BJ (cell line): ENCODE results near the gene CNDP2. TPM values are rescaled to one million over a fixed set of nuclear protein-coding genes. Genes with fewer than 3 reads are reported as not detected.

Experiments used
- CTCF ChIA-PET: fragments of 350-600 bp; formaldehyde crosslinking; extraction: SDS; loops from one replicate; lab custom pipeline; 2021; ENCODE audit warnings: antibody characterized with exemption, inconsistent platforms; lab: Yijun Ruan, JAX
- POLR2A ChIA-PET: fragments of 300-600 bp; sonication (Branson Sonifier 250); formaldehyde crosslinking; extraction: SDS; loops from one replicate; lab custom pipeline; 2021; ENCODE audit warnings: antibody characterized with exemption; lab: Charles Lee
- DNase-seq: peaks from one replicate; pipeline ENCODE4 v3.0.0-alpha.2; 2011; ENCODE audit warnings: low read depth
- H3K27me3 ChIP-seq: 2 replicates; pipeline ENCODE4 v1.6.0; 2011; ENCODE audit warnings: low read length; ENCODE audit not compliant: control insufficient read depth, insufficient read depth
- H3K36me3 ChIP-seq: 2 replicates; pipeline ENCODE4 v1.5.1; 2011; ENCODE audit warnings: low read length; ENCODE audit not compliant: control insufficient read depth, insufficient read depth
- H3K4me3 ChIP-seq: 2 replicates; pipeline ENCODE4 v1.5.1; 2011; ENCODE audit warnings: low read depth, mild to moderate bottlenecking, control low read depth, low read length
- CTCF ChIP-seq: IDR thresholded peaks from 2 replicates; pipeline ENCODE4 v1.5.1; 2011; ENCODE audit warnings: low read depth, mild to moderate bottlenecking, control low read depth, inconsistent platforms, low read length, moderate library complexity; ENCODE audit not compliant: insufficient read depth
- polyA plus RNA-seq: library from polyadenylated mRNA; depleted of rRNA; stranded (reverse); fragments of >200 nt; gene quantifications from 2 replicates; pipeline ENCODE4 v1.2.3, GENCODE V29; 2011

Gene CNDP2
- polyA plus RNA-seq, 1 experiment: 99.4 TPM

GRCh38 chr18:74508366-74508765, 12.2 kb downstream of the CNDP2 start:
- no peak for DNase-seq
- Histone ChIP-seq H3K36me3 (peaks cover 28% of the 10 kb centered on the region), H3K4me3 (no peak overlapping the region), H3K27me3 (no peaks in the 10 kb centered on the region)
- no peak for TF ChIP-seq CTCF
- CTCF ChIA-PET: no interaction called here
- POLR2A ChIA-PET: no interaction called here

- Histone ChIP-seq H3K4me3 (no peak overlapping the region), H3K36me3 (peaks cover 28% of the 10 kb centered on the region), H3K27me3 (no peaks in the 10 kb centered on the region)
- CTCF ChIA-PET: no interaction called here
- TF ChIP-seq CTCF: no peak
- POLR2A ChIA-PET: no interaction called here
- no peak for DNase-seq
Measured at GRCh38 chr18:74508821-74509225, 12.7 kb downstream of the CNDP2 start.

- POLR2A ChIA-PET: no interaction called here
- Histone ChIP-seq H3K27me3 (no peaks in the 10 kb centered on the region), H3K4me3 (no peak overlapping the region), H3K36me3 (peaks cover 27% of the 10 kb centered on the region)
- no peak for DNase-seq
- CTCF ChIA-PET: no interaction called here
- no peak for TF ChIP-seq CTCF
Measured at GRCh38 chr18:74509856-74510769, 13.9 kb downstream of the CNDP2 start.

GRCh38 chr18:74510770-74511095, 14.6 kb downstream of the CNDP2 start:
- Histone ChIP-seq H3K36me3 (peaks cover 29% of the 10 kb centered on the region), H3K27me3 (no peaks in the 10 kb centered on the region), H3K4me3 (no peak overlapping the region)
- ChIA-PET CTCF (no interaction called here), POLR2A (no interaction called here)
- no peak for DNase-seq
- TF ChIP-seq CTCF: no peak

GRCh38 chr18:74511823-74512222, 15.7 kb downstream of the CNDP2 start:
- Histone ChIP-seq H3K4me3 (no peak overlapping the region), H3K27me3 (no peaks in the 10 kb centered on the region), H3K36me3 (peaks cover 35% of the 10 kb centered on the region)
- ChIA-PET POLR2A (no interaction called here), CTCF (no interaction called here)
- DNase-seq: no peak
- TF ChIP-seq CTCF: no peak
